ENCODE measurements around the gene E2F3.
A peak's percentile ranks its signal among the peaks of the same experiment; 100 is the strongest.

E2F3 gene

GRCh38 chr6:20533746-20534294, 132.1 kb downstream of the E2F3 start:
- DNase-seq (ENCODE audit: low read depth, low spot score) = no peak

GRCh38 chr6:20534295-20535262, 132.9 kb downstream of the E2F3 start, which contains the start of gene CDKAL1:
TSS of gene CDKAL1 (plus strand) at chr6:20534457. CDS start at chr6:20546351, 11,894 bp downstream.
- DNase-seq (ENCODE audit: low read depth, low spot score) = peak; percentile 76

GRCh38 chr6:20538131-20538662, 136.5 kb downstream of the E2F3 start:
- no peak for DNase-seq (ENCODE audit: low read depth, low spot score)

- no peak for DNase-seq (ENCODE audit: low read depth, low spot score)
These were observed 137.2 kb downstream of the E2F3 start for GRCh38 chr6:20538907-20539306.

- no peak for DNase-seq (ENCODE audit: low read depth, low spot score)
These were observed 137.7 kb downstream of the E2F3 start for GRCh38 chr6:20539387-20539786.

GRCh38 chr6:20540683-20541082, 139.0 kb downstream of the E2F3 start:
- no peak for DNase-seq (ENCODE audit: low read depth, low spot score)

- no peak for DNase-seq (ENCODE audit: low read depth, low spot score)
These were observed 139.7 kb downstream of the E2F3 start for GRCh38 chr6:20541382-20541781.

GRCh38 chr6:20542927-20543602, 141.4 kb downstream of the E2F3 start:
- no peak for DNase-seq (ENCODE audit: low read depth, low spot score)

Data from iPS DF 19.7 (cell line).